Measurements from ENCODE around the gene TMEM225. TPM values are rescaled to one million over a fixed set of nuclear protein-coding genes. Genes with fewer than 3 reads are reported as not detected.
"Not testable (repeated sequence)": the region's sequence is repeated elsewhere in the genome, so short reads cannot be mapped to it uniquely, and the experiment has no call there.

Gene TMEM225, protein sequence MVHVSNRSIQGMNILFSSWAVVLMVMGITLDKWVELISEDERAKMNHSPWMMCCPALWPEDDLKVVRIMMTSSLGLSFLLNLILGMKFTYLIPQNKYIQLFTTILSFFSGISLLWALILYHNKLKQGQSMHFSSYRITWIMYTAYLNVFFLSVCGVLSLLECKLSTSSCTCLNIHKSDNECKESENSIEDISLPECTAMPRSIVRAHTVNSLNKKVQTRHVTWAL
- not detected for polyA plus RNA-seq (2013, experiment 1 of 2; ENCODE audit: insufficient read length)
- not detected for polyA plus RNA-seq (2013, experiment 2 of 2; ENCODE audit: insufficient read length)

DNA sequence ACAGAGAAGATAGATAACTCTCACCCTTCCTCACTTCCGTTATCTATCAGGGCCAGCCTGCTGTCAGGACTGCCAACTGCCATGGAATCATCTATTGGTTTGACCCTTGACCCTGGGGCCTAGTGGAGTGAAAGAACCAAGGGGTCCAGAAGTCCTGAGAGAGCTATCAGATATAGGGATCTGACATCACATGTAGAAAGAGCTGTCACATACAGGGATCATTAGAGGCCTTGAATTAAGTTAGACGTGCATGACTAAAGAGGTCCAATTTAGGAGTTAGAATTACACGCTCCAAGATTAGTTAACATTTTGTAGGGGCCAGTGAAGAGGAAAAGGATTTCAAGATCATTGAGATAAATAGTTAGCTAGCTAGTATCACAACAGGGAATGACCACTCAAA lies at the start of gene TMEM225:
TMEM225 (minus strand) TSS at position 101 of the 400 bp plus-strand sequence. CDS start 245 bp downstream, outside the sequence.
- no peak for DNase-seq

DNA sequence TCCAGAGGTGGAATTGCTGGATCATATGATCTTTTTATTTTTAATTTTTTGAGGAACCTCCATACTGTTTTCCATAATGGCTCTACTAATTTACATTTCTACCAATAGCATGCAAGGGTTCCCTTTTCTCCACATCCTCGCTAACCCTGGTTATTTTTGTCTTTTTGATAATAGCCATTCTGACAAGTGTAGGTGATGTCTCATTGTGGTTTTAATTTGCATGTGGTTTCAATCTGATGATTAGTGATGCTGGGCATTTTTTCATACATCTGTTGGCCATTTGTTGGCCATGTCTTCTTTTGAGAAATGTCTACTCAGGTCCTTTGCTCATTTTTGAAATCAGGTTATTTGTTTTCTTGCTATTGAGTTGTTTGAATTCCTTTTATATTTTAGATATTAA lies 38.6 kb upstream of the TMEM225 start:
- DNase-seq: no peak

DNA sequence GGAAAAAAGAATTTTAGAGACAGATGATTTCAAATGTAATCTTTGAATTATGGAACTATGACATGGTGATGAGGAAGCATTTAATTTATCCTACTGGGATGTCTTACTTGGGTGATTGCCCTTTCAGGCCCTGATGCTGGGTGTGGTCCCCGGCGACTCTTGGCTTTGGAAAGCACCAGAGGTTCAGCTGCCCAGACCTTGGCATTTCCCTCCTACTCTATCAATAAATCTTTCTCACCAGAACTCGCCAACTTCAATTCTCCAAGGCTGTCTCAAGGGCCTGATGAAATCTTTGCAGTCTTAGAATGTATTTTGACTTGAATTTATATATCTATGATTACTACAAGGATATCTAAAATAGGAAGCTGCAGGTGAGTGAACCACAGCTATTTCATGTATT lies 35.5 kb upstream of the TMEM225 start:
- no peak for DNase-seq

DNA sequence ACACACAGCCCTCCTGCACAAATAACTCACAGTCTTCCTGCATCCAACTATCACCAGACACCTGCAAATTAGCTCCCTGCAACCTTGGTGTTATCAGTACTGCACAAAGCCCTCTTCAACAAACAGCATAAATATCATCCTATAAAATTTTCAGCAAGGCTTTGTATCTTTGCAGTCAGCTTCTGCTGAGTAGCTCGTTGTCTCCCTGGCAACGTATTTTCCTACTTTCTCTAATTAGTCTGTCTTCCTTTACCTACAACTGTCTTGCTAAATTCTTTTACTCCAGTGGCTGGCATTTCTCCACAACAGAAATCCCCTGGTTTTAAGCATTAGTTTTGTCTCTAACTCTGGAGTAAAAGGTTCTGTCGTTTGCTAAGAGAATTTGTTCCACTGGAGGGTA lies 20.4 kb upstream of the TMEM225 start:
- no peak for DNase-seq

DNA sequence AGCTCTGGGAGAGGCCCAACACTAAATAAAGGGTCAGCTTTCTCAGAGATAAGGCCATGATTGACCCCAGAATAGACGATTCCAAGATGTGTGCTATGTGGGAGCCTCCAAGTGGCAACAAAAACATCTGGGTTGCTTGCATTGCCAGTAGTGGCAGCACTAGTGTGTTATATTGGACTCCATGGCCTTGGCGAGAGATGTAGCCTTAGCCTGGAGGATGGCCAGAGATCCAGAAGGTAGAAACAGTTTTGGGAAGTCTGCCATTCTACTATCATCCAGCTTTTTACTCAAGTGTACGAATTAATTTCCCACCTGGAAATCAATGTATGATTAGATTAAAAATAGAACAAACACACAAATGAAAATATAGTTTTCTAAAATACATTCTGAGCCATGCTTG lies 19.5 kb upstream of the TMEM225 start:
- no peak for DNase-seq

DNA sequence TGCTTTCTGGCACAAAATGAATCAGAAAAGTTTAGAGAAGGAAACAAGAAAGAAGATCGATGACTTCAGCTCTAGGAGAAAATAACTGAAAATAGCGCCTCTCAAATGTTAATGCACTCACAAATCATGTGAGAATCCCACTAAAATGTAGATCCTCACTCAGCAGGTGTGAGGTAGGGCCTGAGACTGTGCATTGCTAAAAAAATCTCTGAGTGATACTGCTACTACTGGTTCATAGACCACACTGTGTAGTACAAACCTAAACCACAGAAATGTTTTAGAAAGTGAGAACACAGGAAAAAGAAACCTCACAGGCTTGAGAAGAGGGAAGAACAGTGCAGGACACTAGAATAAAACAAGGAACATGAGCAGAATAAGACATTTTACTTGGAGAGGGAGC lies 18.5 kb upstream of the TMEM225 start:
- DNase-seq: no peak

DNA sequence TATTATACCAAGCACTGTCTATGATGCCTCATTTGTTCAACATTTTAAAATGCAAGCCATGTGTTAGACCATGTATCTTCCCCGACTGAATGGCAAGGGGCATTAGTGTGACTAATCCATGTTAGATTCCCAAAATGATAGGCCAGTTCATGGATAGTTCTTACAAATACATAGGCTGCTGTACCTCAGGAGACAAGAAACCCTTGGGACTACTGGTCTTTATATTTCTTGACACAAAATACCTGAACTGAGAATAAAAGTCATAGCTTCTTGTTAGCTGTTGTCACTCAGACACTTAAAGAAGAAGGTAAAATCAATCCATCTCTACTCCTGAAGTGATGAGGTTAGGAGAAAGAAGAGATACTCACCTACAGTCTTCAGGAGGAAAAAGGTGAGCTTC lies 16.4 kb upstream of the TMEM225 start, which contains the start of gene OR8D4:
OR8D4 (plus strand) TSS at position 301 of the 400 bp plus-strand sequence. CDS start 4,265 bp downstream, outside the sequence.
- no peak for DNase-seq

DNA sequence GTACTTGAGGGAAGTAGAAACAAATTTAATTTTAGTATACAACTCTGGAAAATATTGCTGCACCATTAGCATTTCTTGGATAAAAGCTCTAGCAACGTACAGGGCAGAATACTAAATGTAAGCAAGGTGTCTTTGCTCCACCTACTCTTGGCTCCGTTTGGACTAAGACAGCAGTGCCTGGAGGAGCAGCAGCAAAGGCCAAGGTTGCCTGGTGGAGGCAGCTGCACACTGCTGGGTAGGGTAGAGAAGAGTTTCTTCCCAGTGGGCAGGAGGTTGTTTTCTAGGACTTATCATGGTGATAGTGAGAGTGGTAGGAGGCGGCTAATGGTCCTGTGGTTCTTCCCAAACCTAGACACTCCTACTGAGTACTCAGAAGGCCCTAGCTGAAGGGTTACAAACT lies 14.3 kb upstream of the TMEM225 start:
- DNase-seq: no peak

DNA sequence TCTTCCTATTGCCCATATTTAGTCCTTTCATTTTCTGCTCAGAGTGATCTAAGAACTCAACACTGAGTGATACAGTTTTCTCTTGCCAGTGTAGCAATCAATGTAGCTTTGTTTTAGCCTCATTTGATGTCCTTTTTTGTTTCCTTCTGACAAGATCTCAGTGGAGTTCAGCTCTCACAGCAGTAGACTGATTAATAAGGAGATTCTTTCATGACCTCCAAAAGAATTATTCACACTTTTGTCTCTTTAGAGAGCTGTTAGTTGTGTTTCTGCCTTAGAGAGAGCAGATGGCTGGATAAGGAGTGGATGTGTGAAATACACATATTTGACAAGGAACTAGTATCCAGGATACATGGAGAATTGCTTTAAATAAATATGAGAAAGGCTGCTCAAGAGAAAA lies 6.6 kb upstream of the TMEM225 start:
- DNase-seq: no peak

DNA sequence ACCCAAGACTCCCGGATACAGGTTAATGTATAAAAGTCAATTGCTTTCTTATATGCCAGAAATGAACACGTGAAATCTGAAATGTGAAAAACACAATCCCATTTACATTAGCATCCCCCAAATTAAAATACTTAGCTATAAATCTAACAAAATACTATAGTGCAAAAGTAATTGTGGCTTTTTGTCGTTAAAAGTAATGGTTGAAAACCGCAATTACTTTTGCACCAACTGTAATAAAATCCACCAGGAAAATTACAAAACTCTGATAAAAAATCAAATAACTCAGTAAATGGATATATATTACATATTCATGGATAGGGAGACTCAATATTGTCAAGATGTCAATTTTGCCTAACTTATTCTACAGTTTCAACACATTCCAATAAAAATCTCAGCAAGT lies 4.6 kb downstream of the TMEM225 start:
- no peak for DNase-seq

DNA sequence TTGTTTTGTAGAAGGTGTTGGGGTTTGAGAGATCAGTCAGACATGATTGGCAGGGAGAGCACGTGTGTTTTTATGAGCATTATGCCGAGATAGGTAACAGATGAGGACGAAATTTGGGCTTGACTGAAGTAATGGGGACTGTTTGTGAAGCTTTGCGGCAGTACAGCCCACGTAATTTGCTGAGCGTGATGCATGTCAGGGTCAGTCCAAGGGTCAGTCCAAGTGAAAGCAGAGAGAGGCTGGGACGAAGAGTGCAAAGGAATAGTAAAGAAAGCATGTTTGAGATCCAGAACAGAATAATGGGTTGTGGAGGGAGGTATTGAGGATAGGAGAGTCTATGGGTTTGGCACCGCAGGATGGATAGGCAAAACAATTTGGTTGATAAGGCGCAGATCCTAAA lies 17.7 kb downstream of the TMEM225 start:
- DNase-seq: not testable (repeated sequence)

DNA sequence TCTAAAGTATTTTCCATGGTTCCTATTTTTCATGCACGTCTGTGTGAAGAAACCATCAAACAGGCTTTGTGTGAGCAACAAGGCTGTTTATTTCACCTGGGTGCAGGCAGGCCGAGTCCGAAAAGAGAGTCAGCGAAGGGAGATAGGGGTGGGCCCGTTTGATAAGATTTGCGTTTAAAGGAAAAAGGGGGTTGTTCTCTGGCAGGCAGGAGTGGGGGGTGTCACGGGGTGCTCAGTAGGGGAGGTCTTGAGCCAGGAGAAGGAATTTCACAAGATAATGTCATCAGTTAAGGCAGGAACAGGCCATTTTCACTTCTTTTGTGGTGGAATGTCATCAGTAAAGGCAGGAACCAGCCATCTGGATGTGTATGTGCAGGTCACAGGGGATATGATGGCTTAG lies 20.2 kb downstream of the TMEM225 start:
- not testable (repeated sequence) for DNase-seq

DNA sequence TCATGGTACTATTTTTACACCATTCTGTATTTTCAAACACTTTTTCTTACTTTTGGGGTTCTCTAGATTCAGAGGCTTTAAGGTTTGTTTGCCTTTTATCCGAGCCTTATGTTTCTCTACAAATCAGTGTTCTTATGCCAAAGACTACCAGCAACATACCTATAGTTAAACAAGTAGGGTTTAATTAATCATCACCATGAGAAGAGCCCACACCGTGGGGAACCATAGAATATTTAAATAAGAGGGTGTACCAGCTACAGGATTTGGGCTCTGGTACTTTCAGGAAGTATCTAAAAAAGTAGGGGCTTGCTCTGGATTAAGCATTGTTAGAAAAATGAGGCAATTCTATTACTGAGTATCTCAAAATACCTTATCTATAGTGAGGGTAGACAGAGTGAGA lies 25.7 kb downstream of the TMEM225 start:
- DNase-seq: no peak

DNA sequence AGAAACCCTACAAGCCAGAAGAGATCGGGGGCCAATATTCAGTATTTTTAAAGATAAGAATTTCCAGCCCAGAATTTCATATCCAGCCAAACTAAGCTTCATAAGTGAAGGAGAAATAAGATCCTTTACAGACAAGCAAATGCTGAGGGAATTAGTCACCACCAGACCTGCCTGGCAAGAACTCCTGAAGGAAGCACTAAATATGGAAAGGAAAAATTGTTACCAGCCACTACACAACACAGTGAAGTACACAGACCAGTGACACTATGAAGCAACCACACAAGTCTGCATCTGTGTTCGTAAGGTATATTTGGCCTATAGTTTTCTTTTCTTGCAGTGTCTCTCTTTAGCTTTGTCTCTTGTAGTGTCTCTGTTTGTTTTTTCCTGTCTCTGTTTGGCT lies 29.0 kb downstream of the TMEM225 start:
- no peak for DNase-seq

DNA sequence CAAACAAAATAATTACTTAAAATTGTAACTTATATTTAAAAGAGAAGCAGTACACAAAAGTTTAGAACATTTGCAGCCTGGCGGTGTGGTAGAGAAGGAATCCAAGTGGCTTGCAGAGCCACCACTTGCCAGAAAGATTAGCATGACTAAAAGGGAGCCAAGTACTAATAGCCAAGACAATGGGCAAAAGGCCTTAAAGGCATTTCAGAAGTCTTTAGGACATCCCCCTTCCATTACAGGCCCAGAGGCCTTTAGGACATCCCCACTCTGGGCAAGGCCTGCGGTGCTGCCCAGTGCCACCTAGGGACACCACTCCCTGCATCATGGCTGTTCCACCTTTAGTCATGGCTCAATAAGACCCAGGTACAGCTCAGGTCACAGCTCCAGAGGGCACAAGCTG lies 32.4 kb downstream of the TMEM225 start:
- no peak for DNase-seq

DNA sequence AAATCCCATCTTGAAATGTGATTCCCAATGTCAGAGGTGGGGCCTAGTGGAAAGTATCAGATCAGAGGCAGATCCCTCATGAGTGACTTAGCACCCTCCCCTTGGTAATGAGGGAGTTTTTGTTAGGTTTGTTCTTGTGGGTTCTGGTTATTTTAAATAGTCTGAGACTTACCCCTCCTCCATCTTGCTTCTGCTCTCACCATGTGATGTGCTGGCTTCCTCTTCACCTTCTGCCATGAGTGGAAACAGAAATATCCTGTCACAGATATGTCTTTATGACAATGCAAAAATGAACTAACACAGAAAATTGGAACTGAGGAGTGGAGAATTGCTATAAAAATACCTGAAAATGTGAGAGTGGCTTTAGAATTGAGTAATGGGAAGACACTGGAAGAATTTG lies 33.1 kb downstream of the TMEM225 start:
- DNase-seq: no peak

DNA sequence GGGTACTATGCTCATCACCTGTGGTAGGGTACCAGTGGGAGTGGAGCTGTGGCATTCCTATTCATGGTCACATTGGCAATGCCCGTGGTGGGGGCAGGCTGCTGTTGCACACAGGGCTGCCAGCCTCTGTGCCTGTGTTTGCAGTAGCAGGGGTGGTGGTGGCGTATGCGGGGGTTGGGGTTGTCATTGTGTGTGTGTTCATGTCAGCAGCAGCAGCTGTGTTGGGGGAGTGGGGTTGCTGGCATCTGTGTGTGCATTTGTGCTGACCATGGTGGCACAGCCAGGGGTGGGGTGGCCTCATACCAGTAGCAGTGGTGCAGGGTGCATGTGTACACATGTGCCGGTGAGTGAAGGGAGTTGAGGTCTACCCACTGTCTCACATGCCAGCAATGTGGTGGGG lies 34.4 kb downstream of the TMEM225 start:
- DNase-seq: no peak

DNA sequence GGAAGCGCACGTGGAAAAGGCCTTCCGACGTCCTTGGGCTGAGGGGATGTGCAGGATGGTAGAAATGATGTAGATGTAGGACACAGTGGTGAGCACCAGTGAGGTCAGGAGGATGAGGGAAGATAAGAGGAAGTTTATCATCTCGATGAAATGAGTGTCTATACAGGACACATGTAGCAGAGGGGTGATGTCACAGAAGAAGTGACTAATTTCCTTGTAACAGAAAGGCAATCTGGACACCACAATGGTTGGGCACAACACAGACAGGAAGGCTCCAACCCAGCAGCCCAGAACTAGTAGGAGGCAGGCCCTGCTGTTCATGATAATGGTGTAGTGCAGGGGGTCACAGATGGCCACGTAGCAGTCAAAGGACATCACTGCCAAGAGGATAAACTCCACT lies 44.3 kb downstream of the TMEM225 start:
- DNase-seq: peak; percentile 0

DNA sequence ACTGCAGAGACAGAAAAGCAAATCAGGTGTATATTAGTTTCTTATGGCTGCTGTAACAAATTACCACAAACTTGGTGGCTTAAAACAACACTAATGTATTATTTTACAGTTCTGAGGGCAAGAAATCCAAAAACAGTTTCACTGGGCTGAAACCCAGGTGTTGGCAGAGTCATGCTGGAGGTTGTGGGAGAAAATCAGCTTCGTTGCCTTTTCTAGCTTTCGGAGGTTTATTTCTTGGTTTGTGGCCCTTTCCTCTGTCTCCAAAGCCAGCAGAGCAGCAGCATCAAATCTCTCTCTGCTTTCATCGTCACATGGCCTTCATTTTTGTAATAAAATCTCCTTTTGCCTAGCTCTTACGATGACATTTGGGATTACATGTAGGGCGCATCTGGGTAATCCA lies 46.3 kb downstream of the TMEM225 start:
- DNase-seq: no peak

DNA sequence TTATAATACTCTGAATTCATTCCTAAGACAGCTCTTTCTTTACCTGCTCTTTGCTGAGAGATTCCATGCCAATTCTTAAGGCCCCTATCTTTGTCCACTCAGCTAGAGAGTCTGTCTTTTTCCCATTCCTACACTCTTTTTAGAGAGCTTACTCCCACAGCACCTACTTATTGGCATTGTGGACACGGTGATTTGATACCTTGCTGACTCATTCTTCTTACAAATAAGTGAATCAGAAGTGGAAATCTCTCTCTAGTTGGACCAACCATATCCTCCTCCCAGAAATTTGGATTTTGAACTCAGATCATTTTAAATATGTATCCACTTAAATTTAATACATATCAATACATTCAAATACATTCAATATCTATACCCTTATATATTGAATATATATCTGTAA lies 46.8 kb downstream of the TMEM225 start:
- no peak for DNase-seq

DNA sequence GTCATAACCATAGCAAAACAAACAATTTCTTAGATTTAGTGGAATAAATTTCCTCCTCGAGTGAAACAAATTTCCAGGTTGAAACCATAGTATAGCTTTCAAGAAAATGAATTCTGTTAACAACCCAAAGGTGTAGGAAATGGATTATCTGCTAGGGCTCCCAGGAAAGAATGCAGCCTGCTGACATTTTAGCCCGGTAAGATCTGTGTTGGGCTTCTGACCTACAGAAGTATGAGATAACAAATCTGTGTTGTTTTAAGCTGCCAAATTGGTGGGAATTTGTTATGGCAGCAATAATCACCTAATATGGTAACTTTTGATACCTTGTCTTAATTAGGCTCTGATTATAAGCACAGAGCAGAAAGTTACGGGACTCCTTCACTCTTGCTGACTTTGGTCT lies 47.3 kb downstream of the TMEM225 start:
- no peak for DNase-seq

DNA sequence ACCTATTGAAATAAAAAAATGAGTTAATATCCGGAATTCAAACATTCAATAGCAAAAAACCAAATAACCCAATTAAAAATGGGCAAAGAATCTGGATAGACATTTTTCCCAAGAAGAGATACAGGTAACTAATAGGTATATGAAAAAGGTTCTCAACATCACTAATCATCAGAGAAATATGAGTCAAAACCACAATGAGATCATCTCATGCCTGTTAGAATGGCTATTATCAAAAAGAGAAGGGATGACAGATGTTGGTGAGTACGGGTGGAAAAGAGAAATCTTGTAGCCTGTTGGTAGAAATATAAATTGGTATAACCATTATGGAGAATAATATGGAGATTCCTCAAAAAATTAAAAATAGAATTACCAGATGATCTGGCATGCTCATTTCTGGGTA lies 52.4 kb downstream of the TMEM225 start:
- DNase-seq: peak; percentile 0

Data from fibroblast of skin of back (primary cell).